AG09309 (cell line): ENCODE results near the gene SEC14L1.

Source experiments
- DNase-seq: peaks from one replicate; pipeline ENCODE4 v3.0.0-alpha.2; 2010; ENCODE audit warnings: low read depth
- H3K4me3 ChIP-seq: 2 replicates; pipeline ENCODE4 v1.5.1; 2011; ENCODE audit warnings: mild to moderate bottlenecking, low read depth, low read length, moderate library complexity; ENCODE audit not compliant: control insufficient read depth
- TF ChIP-seq, protein P1 (sequence below): IDR thresholded peaks from 2 replicates; pipeline ENCODE4 v1.5.1; 2011; ENCODE audit warnings: mild to moderate bottlenecking, low read depth, low read length, inconsistent platforms; ENCODE audit not compliant: insufficient read depth, control insufficient read depth; ENCODE audit errors: missing control alignments

Gene SEC14L1

DNA sequence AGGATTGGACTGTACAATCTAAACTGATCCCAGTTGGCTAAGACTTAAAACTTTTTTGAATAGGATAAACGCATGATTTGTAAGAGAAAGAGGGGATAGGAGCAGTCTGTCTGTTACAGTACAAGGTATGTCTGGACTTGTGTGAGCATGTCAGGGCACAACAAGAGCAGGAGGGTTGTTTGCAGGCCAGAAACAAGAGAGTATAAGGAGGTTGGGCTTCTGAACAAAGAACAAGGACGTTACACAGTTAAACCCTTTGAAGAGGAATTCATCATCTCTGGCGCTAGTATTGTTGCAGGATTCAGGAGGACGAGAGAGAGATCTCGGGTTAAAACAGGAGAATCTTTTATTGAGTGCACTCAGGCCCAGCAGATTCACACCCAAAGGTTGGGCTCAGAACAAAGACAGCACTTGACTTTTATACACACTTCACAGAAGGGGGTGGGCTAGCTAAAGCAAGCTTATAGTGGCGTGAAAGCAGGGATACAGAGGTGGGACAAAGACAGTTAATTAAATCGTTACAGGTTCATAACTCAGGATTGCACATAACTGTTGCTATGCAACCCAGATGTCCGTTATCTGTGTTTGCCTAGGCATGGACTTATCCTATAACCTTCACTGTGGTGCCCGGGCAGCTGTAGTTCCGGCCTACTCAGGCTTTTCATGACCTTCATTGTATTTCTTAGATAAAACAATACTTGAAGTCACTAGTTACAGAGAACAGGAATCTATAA, 34.3 kb downstream of the SEC14L1 start:
- no peak for DNase-seq
- no peak overlapping the region for H3K4me3 ChIP-seq
- TF ChIP-seq, protein P1, sequence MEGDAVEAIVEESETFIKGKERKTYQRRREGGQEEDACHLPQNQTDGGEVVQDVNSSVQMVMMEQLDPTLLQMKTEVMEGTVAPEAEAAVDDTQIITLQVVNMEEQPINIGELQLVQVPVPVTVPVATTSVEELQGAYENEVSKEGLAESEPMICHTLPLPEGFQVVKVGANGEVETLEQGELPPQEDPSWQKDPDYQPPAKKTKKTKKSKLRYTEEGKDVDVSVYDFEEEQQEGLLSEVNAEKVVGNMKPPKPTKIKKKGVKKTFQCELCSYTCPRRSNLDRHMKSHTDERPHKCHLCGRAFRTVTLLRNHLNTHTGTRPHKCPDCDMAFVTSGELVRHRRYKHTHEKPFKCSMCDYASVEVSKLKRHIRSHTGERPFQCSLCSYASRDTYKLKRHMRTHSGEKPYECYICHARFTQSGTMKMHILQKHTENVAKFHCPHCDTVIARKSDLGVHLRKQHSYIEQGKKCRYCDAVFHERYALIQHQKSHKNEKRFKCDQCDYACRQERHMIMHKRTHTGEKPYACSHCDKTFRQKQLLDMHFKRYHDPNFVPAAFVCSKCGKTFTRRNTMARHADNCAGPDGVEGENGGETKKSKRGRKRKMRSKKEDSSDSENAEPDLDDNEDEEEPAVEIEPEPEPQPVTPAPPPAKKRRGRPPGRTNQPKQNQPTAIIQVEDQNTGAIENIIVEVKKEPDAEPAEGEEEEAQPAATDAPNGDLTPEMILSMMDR: no peak

DNA sequence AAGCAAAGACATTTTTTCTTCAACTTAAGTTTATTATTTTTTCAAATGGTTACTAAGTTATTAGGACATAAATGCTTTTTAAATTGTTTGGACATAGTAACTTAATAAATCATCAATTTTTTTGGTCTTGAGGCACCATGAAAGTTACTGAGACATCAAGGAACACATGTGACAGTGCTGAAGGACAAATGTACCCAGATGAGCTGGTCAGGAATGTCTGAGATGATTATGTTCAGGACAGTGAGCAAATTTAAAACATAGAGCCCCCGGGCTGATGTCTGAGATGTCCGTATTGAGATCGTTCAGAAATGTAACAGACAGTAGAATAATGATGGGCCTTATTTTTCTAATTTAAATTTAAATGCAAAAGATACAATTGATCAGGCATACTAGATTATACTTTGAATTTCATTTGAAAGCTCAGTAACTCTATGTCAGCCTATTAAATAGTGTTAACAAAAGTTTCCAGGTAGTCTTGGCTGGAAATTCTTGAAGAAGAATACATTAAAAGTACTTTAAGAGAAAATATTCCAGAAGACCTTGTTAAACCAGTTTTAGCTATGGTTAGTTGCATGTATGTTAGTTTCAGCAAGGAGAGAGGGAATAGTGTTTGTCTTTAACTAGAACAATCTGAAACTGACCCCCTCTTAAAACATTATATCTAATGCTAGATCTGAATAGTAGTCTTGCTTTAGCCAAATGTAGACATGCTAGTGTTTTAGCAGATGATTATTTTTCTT, 36.4 kb downstream of the SEC14L1 start:
- no peak for DNase-seq
- TF ChIP-seq, protein P1: no peak
- no peak overlapping the region for H3K4me3 ChIP-seq

DNA sequence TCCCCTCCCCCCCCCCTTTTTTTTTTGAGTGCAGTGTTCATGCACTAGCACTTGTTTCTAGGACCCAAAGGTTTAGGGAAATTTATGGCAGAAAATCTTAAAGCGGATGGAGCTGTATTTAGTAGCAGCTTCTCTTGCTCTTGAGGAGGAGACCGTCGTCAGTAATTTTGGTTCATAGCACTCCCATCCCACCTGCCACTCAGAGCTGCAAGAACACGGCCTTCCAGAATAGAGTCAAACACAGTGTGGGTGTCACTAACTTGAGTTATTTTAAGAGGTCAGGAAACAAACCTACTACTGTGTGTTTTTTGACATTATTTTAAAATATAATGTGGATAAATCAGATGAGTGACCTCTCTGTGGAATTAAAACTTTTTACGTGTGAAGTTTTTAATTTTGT, 37.3 kb downstream of the SEC14L1 start:
- DNase-seq: no peak
- H3K4me3 ChIP-seq: no peak overlapping the region

DNA sequence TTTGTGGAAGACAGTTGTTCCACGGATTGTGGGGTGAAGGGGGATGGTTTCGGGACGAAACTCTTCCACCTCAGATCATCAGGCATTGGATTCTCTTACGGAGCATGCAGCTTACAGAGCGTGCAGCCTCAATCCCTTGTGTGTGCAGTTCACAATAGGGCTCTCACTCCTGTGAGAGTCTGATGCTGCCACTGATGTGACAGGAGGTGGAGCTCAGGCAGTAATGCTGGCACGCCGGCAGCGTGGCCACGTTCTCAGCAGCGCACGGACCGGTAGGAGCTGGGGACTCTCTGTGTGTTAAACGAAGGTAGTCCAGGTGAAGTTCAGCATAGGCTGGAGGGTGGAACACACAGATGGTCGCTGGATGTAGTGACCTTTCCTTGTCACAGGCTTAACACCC, 37.8 kb downstream of the SEC14L1 start:
- DNase-seq: no peak
- TF ChIP-seq, protein P1: no peak
- no peak overlapping the region for H3K4me3 ChIP-seq

More for the DNA sequence above, 37.3 kb downstream of the SEC14L1 start:
- TF ChIP-seq, protein P1: no peak

DNA sequence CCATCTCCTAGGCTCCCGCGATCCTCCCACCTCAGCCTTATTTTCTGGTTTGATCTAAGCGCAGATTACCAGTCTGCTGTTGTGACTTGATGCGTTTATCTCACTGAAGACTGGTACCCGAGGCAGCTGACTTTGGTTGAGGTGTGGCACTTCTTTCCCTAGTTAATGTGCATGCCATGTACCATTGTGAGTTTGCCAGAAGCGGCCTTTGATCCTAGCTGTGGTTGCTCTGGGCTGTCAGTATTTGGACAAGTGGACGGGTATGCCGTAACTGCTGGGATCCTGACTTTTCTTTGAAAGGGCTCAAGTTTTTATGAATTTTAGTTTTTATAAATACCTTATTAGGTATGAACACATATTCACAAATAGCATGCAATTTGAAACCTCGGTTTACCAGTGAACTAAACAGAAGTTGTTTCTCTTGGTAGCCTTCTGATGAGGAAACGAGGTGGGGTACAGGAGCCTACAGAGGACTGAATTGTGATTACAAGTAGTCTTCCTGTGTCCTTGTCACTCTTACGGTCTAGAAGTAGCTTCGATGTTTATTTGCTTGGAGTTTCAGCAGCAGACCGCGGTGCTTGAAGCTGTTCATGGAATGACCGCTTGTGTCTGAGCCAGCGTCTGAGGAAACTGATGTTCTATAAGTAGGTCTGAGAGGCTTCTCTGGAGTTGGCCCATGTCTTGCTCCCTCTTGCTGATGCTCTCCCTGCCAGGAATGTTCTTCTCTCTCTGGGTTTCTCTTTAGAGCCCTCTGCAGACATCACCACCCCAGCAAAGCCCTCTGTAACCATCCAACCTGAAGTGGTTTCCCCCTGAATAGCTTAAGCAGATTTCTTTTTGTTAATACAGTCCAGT, 40.0 kb downstream of the SEC14L1 start:
- DNase-seq: no peak
- no peak overlapping the region for H3K4me3 ChIP-seq
- TF ChIP-seq, protein P1: no peak
